GM12878 (cell line): ENCODE data around the gene PELI1. TPM values are rescaled to one million over a fixed set of nuclear protein-coding genes. Genes with fewer than 3 reads are reported as not detected.

Experiments
- ATAC-seq: fragments of 200-7000 bp; cut with Tn5 transposase; 3 replicates; pipeline ENCODE4 v1.9.1; 2020; ENCODE audit warnings: mild to moderate bottlenecking, moderate library complexity
- BruUV-seq: library from RNA; stranded (reverse); fragments of 400-500 nt; replicated peaks from 2 replicates; lab custom pipeline; 2021; lab: Mats Ljungman, UMichigan
- CTCF ChIA-PET: fragments of 300-600 bp; sonication (Branson Sonifier 250); formaldehyde crosslinking; extraction: SDS; loops from one replicate; lab custom pipeline; 2021; ENCODE audit warnings: inconsistent platforms; lab: Yijun Ruan, JAX
- POLR2A ChIA-PET: fragments of 350-600 bp; formaldehyde crosslinking; extraction: SDS; loops from one replicate; lab custom pipeline; 2021; ENCODE audit warnings: inconsistent platforms; lab: Charles Lee
- RAD21 ChIA-PET: fragments of 300-600 bp; sonication (Branson Sonifier 250); formaldehyde crosslinking; loops from one replicate; lab custom pipeline; 2023; ENCODE audit warnings: antibody characterized with exemption; ENCODE audit not compliant: unreplicated experiment; lab: Charles Lee
- SMC1A ChIA-PET: fragments of 300-600 bp; sonication (Branson Sonifier 250); formaldehyde crosslinking; loops from one replicate; lab custom pipeline; 2023; ENCODE audit not compliant: unreplicated experiment, uncharacterized antibody; lab: Charles Lee
- DNase-seq: peaks from one replicate; pipeline ENCODE4 v3.0.0-alpha.2; 2011; ENCODE audit warnings: low read depth, low spot score
- FAIRE-seq: peaks from 3 replicates; lab custom pipeline; 2011; peaks lifted over from hg19 to GRCh38; lab: Jason Lieb, UNC
- H2AFZ ChIP-seq: 2 replicates; pipeline ENCODE4 v1.6.0; 2011; ENCODE audit warnings: low read depth, low read length, control low read depth; ENCODE audit not compliant: control insufficient read depth
- H3K27ac ChIP-seq: 2 replicates; pipeline ENCODE4 v1.5.1; 2011; ENCODE audit warnings: control low read depth; ENCODE audit not compliant: control insufficient read depth, insufficient read depth
- H3K27me3 ChIP-seq, 2 experiments: replicated peaks in 1 of 2; 2 replicates each; pipeline versions ENCODE4 v1.6.0 to v1.6.1; 2011; ENCODE audit warnings: low read length in 1 of 2; ENCODE audit not compliant: control insufficient read depth in 2 of 2, insufficient read depth in 2 of 2
- H3K36me3 ChIP-seq, 2 experiments: 2 replicates each; pipeline ENCODE4 v1.5.1; 2011; ENCODE audit warnings: low read length in 1 of 2; ENCODE audit not compliant: control insufficient read depth in 2 of 2, insufficient read depth in 2 of 2
- H3K4me1 ChIP-seq: 2 replicates; pipeline ENCODE4 v1.6.1; 2011; ENCODE audit warnings: mild to moderate bottlenecking, low read length, moderate library complexity, mixed read lengths; ENCODE audit not compliant: control insufficient read depth, insufficient read depth
- H3K4me2 ChIP-seq: 2 replicates; pipeline ENCODE4 v1.6.0; 2011; ENCODE audit warnings: control low read depth; ENCODE audit not compliant: control insufficient read depth, insufficient read depth
- H3K4me3 ChIP-seq: fragments of 200-600 bp; sonication (generic); 2 replicates; pipeline ENCODE4 v1.5.1; 2016
- H3K79me2 ChIP-seq: 2 replicates; pipeline ENCODE4 v1.6.0; 2011; ENCODE audit warnings: low read length; ENCODE audit not compliant: control insufficient read depth, insufficient read depth
- H3K9ac ChIP-seq: 2 replicates; pipeline ENCODE4 v1.8.0; 2011; ENCODE audit warnings: low read length, control low read depth, mixed read lengths; ENCODE audit not compliant: control insufficient read depth, insufficient read depth
- H3K9me3 ChIP-seq: replicated peaks from 3 replicates; pipeline ENCODE4 v1.5.1; 2011; ENCODE audit warnings: mild to moderate bottlenecking, low read length; ENCODE audit not compliant: control insufficient read depth, insufficient read depth
- H4K20me1 ChIP-seq: 2 replicates; pipeline ENCODE4 v1.6.0; 2011; ENCODE audit not compliant: control insufficient read depth, insufficient read depth
- ASH2L ChIP-seq: fragments of 300-600, 200-600 bp; sonication (generic); IDR thresholded peaks from 2 replicates; pipeline ENCODE4 v1.6.1; 2017; ENCODE audit warnings: low read depth, mild to moderate bottlenecking, borderline replicate concordance
- BCLAF1 ChIP-seq: fragments of 450-650 bp; IDR thresholded peaks from 2 replicates; pipeline ENCODE4 v1.6.1; 2017; ENCODE audit warnings: antibody characterized with exemption, mild to moderate bottlenecking, moderate library complexity
- CHD2 ChIP-seq: IDR thresholded peaks from 2 replicates; pipeline ENCODE4 v1.6.1; 2011; ENCODE audit warnings: low read depth, low read length, improper control_type of control experiment, borderline replicate concordance
- E2F4 ChIP-seq: IDR thresholded peaks from 2 replicates; pipeline ENCODE4 v1.6.1; 2012; ENCODE audit warnings: low read depth, low read length, improper control_type of control experiment
- FOXK2 ChIP-seq: fragments of 450-650 bp; IDR thresholded peaks from 2 replicates; pipeline ENCODE4 v1.6.1; 2017; ENCODE audit warnings: mild to moderate bottlenecking, moderate library complexity
- IKZF2 ChIP-seq, 2 experiments: fragments of 450-650 bp; IDR thresholded peaks; 2 replicates each; pipeline ENCODE4 v1.6.1; 2017; ENCODE audit warnings: mild to moderate bottlenecking in 2 of 2, moderate library complexity in 2 of 2
- MYB ChIP-seq: fragments of 150-350 bp; IDR thresholded peaks from 2 replicates; pipeline ENCODE4 v1.6.1; 2014; ENCODE audit warnings: mild to moderate bottlenecking, low read depth, low read length, borderline replicate concordance
- NBN ChIP-seq: fragments of 450-650 bp; IDR thresholded peaks from 2 replicates; pipeline ENCODE4 v1.6.1; 2016
- NFYB ChIP-seq: IDR thresholded peaks from 2 replicates; pipeline ENCODE4 v1.6.1; 2011; ENCODE audit warnings: low read depth, mild to moderate bottlenecking, low read length, improper control_type of control experiment, moderate library complexity; ENCODE audit not compliant: insufficient read depth
- NR2C1 ChIP-seq: fragments of 450-650 bp; IDR thresholded peaks from 2 replicates; pipeline ENCODE4 v1.6.1; 2017; ENCODE audit warnings: antibody characterized with exemption, mild to moderate bottlenecking, moderate library complexity
- NR2C2 ChIP-seq: IDR thresholded peaks from 2 replicates; pipeline ENCODE4 v1.6.1; 2011; ENCODE audit warnings: borderline replicate concordance, low read depth; ENCODE audit not compliant: control insufficient read depth, insufficient read length
- PKNOX1 ChIP-seq: fragments of 450-650 bp; IDR thresholded peaks from 2 replicates; pipeline ENCODE4 v1.6.1; 2016; ENCODE audit warnings: mild to moderate bottlenecking
- POU2F2 ChIP-seq: IDR thresholded peaks from 3 replicates; pipeline ENCODE4 v1.6.1; 2011; ENCODE audit warnings: low read depth, mild to moderate bottlenecking, low read length, borderline replicate concordance
- RBBP5 ChIP-seq: fragments of 200-600 bp; sonication (generic); conservative IDR thresholded peaks from 2 replicates; pipeline ENCODE4 v1.6.1; 2016
- SREBF2 ChIP-seq: IDR thresholded peaks from 2 replicates; pipeline ENCODE4 v1.6.1; 2012; ENCODE audit warnings: mild to moderate bottlenecking, low read length
- ZBED1 ChIP-seq: IDR thresholded peaks from 2 replicates; pipeline ENCODE4 v1.6.1; 2016; ENCODE audit warnings: borderline replicate concordance
- WGBS: methylation state at CpG from one replicate; pipeline ENCODE4 v1.1.6; 2016; ENCODE audit warnings: low lambda C conversion rate; ENCODE audit not compliant: insufficient replicate concordance, insufficient coverage; ENCODE audit errors: missing lambda C conversion rate; 5-methylcytosine and 5-hydroxymethylcytosine counted together
- in situ Hi-C: fragments of 300-500 bp; cut with MboI; formaldehyde crosslinking; loops from 9 replicates; pipeline ENCODE4 v1.14.3; 2018; ENCODE audit warnings: mixed read lengths
- intact Hi-C: fragments of 100-400 bp; cut with micrococcal nuclease; formaldehyde crosslinking; loops from one replicate; pipeline ENCODE4 v1.14.2; 2022; ENCODE audit not compliant: unreplicated experiment
- polyA plus RNA-seq, 11 experiments: library from polyadenylated mRNA; depleted of rRNA in 4 of 11; unstranded in 6 of 11; stranded (reverse) in 5 of 11; fragments of >200 nt; fragmentation: Nextera tagmentation in 4 of 11; fragmentation: Illumina TruSeq in 1 of 11; extraction: Ambion mirVana in 4 of 11; extraction: Trizol in 1 of 11; gene quantifications; 1 replicate in 1 of 11; 2 replicates in 10 of 11; pipeline versions ENCODE4 v1.2.1 to v1.2.3, GENCODE V29; 2011 to 2016; ENCODE audit warnings: inconsistent platforms in 2 of 11, missing spikeins in 2 of 11, low read depth in 1 of 11
- total RNA-seq, 4 experiments: library from RNA; depleted of rRNA in 3 of 4; stranded (reverse); fragments of >200 nt in 3 of 4; fragmentation: Illumina TruSeq in 1 of 4; extraction: Trizol in 1 of 4; gene quantifications; 2 replicates each; pipeline versions ENCODE4 v1.2.1 to v1.2.3, GENCODE V29; 2013 to 2021
- TF ChIP-seq, protein P1 (sequence below): fragments of 450-650 bp; IDR thresholded peaks from 2 replicates; pipeline ENCODE4 v1.6.1; 2017; ENCODE audit warnings: borderline replicate concordance
- TF ChIP-seq, protein P2 (sequence below): IDR thresholded peaks from 2 replicates; pipeline ENCODE4 v1.6.1; 2011; ENCODE audit warnings: low read depth, mild to moderate bottlenecking, low read length, moderate library complexity, borderline replicate concordance; ENCODE audit errors: extremely low read depth

PELI1 gene
- total and polyA plus RNA-seq, 10 of the 15 experiments (the other 5 are each of a cell fraction or from before 2014, with no cell fraction given) = 12.1 to 92.0 (median 39.8) TPM

GRCh38 chr2:64092502-64092901, 51.7 kb downstream of the PELI1 start:
- in situ Hi-C loops (no loop called here), intact Hi-C loops (loop anchor here (5.0 kb wide), 2 partner anchors 40 to 50 kb away; partner anchors contain the start of gene PELI1)
- ChIA-PET POLR2A (no interaction called here), CTCF (interaction anchor here (0.7 kb wide), 1 partner anchor 238 kb away, joined by 3 read pairs; no protein-coding TSS in a partner anchor), SMC1A (interaction anchor here (0.7 to 1.0 kb wide), 3 partner anchors 10 to 236 kb away, joined by 3 to 4 read pairs (median 3); no protein-coding TSS in a partner anchor), RAD21 (interaction anchor here (0.9 kb wide), 1 partner anchor 235 kb away, joined by 3 read pairs; no protein-coding TSS in a partner anchor)
- no peaks in the 10 kb centered on the region for H4K20me1 ChIP-seq
- ATAC-seq (peak; percentile 79), DNase-seq (peak; percentile 68), FAIRE-seq (peak; percentile 23)
- H3K4me2 ChIP-seq = peak overlapping the region; percentile 65
- no peak overlapping the region for H3K9ac ChIP-seq
- no peak overlapping the region for H2AFZ ChIP-seq
- no TSS peak for BruUV-seq
- peak overlapping the region; percentile 64 for H3K27ac ChIP-seq
- peak overlapping the region; percentile 18; the same call in 1 of the 2 replicates for H3K4me3 ChIP-seq
- peaks cover 14 to 29% of the 10 kb centered on the region in 2 experiments for H3K36me3 ChIP-seq
- H3K9me3 ChIP-seq = peaks cover 11% of the 10 kb centered on the region
- peaks cover 5% of the 10 kb centered on the region for H3K79me2 ChIP-seq
- no peaks in the 10 kb centered on the region for H3K27me3 ChIP-seq
- WGBS = under 1% methylated on average over 4 of the region's 4 CpGs
- peaks cover 28% of the 10 kb centered on the region for H3K4me1 ChIP-seq
- peak; percentile 27; the same call in 1 of the 2 replicates for TF ChIP-seq CHD2
- TF ChIP-seq RBBP5 = no peak
- TF ChIP-seq ASH2L = no peak
- no peak for TF ChIP-seq SREBF2
- no peak for TF ChIP-seq NFYB
- no peak for TF ChIP-seq FOXK2
- 0 out of 3 replicates have a peak, but pooled peaks have one; percentile 63 for TF ChIP-seq POU2F2
- TF ChIP-seq MYB = no peak
- TF ChIP-seq IKZF2 (IDR thresholded peaks at IDR 0.05) = peak; percentile 66 to 73; a peak in 3 of 4 replicates
- no peak for TF ChIP-seq ZBED1
- no peak for TF ChIP-seq NR2C2
- TF ChIP-seq, protein P1, sequence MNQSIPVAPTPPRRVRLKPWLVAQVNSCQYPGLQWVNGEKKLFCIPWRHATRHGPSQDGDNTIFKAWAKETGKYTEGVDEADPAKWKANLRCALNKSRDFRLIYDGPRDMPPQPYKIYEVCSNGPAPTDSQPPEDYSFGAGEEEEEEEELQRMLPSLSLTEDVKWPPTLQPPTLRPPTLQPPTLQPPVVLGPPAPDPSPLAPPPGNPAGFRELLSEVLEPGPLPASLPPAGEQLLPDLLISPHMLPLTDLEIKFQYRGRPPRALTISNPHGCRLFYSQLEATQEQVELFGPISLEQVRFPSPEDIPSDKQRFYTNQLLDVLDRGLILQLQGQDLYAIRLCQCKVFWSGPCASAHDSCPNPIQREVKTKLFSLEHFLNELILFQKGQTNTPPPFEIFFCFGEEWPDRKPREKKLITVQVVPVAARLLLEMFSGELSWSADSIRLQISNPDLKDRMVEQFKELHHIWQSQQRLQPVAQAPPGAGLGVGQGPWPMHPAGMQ = no peak
- no peak for TF ChIP-seq NR2C1
- TF ChIP-seq NBN = no peak
- no peak for TF ChIP-seq BCLAF1
- TF ChIP-seq, protein P2, sequence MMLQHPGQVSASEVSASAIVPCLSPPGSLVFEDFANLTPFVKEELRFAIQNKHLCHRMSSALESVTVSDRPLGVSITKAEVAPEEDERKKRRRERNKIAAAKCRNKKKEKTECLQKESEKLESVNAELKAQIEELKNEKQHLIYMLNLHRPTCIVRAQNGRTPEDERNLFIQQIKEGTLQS = no peak
- TF ChIP-seq E2F4 = no peak
- no peak for TF ChIP-seq PKNOX1
